Neuronal stem cell (in vitro differentiated cells): ENCODE results near the gene ELF4.

Experiments used
- DNase-seq: peaks from one replicate; pipeline ENCODE4 v3.0.0-alpha.2; 2013; ENCODE audit warnings: low spot score
- H2AFZ ChIP-seq: one replicate; pipeline ENCODE4 v1.6.1; 2013; ENCODE audit warnings: mild to moderate bottlenecking, low read length, inconsistent platforms
- H2AK5ac ChIP-seq: 2 replicates; pipeline ENCODE4 v1.6.1; 2013; ENCODE audit warnings: low read depth, mild to moderate bottlenecking, inconsistent platforms, low read length, moderate library complexity, mixed read lengths
- H2BK120ac ChIP-seq: 2 replicates; pipeline ENCODE4 v1.6.1; 2013; ENCODE audit warnings: low read depth, mild to moderate bottlenecking, inconsistent platforms, low read length, moderate library complexity, mixed read lengths
- H2BK12ac ChIP-seq: one replicate; pipeline ENCODE4 v1.6.1; 2013; ENCODE audit warnings: low read length, inconsistent platforms
- H2BK15ac ChIP-seq: 2 replicates; pipeline ENCODE4 v1.6.1; 2013; ENCODE audit warnings: mild to moderate bottlenecking, low read length, inconsistent platforms, mixed read lengths
- H2BK5ac ChIP-seq: one replicate; pipeline ENCODE4 v1.6.1; 2013; ENCODE audit warnings: inconsistent platforms, mild to moderate bottlenecking, low read length, moderate library complexity
- H3K14ac ChIP-seq: one replicate; pipeline ENCODE4 v1.6.1; 2013; ENCODE audit warnings: low read length, inconsistent platforms
- H3K18ac ChIP-seq: 2 replicates; pipeline ENCODE4 v1.6.1; 2013; ENCODE audit warnings: low read length, inconsistent platforms
- H3K23ac ChIP-seq: 2 replicates; pipeline ENCODE4 v1.6.1; 2013; ENCODE audit warnings: low read depth, mild to moderate bottlenecking, mixed read lengths, low read length, inconsistent platforms; ENCODE audit not compliant: poor library complexity
- H3K27ac ChIP-seq: replicated peaks from 3 replicates; pipeline ENCODE4 v1.5.1; 2013; ENCODE audit warnings: low read length, inconsistent platforms
- H3K27me3 ChIP-seq, 3 experiments: 2 replicates each; pipeline ENCODE4 v1.6.1; 2013; ENCODE audit warnings: low read length in 3 of 3, mild to moderate bottlenecking in 2 of 3, inconsistent platforms in 1 of 3, low read depth in 1 of 3, mixed read lengths in 1 of 3, moderate library complexity in 1 of 3; ENCODE audit not compliant: control insufficient read depth in 3 of 3, insufficient read depth in 3 of 3
- H3K36me3 ChIP-seq, 2 donors: replicated peaks in 1 of 2; 2 replicates each; pipeline ENCODE4 v1.6.1; 2013; ENCODE audit warnings: low read length in 2 of 2; ENCODE audit not compliant: control insufficient read depth in 2 of 2, insufficient read depth in 2 of 2
- H3K4ac ChIP-seq: 2 replicates; pipeline ENCODE4 v1.6.1; 2013; ENCODE audit warnings: inconsistent platforms, mild to moderate bottlenecking, low read length, moderate library complexity
- H3K4me1 ChIP-seq, 2 donors: 1 replicate in 1 of 2; 2 replicates in 1 of 2; pipeline ENCODE4 v1.6.1; 2013; ENCODE audit warnings: low read length in 2 of 2, low read depth in 1 of 2; ENCODE audit not compliant: control insufficient read depth in 2 of 2, insufficient read depth in 1 of 2
- H3K4me2 ChIP-seq: one replicate; pipeline ENCODE4 v1.6.1; 2013; ENCODE audit warnings: mild to moderate bottlenecking, low read length, inconsistent platforms; ENCODE audit not compliant: insufficient read depth, poor library complexity, severe bottlenecking
- H3K4me3 ChIP-seq, 2 donors: 2 replicates each; pipeline ENCODE4 v1.5.1; 2013; ENCODE audit warnings: low read length in 2 of 2, mild to moderate bottlenecking in 2 of 2, inconsistent platforms in 1 of 2, moderate library complexity in 1 of 2
- H3K79me1 ChIP-seq: one replicate; pipeline ENCODE4 v1.6.1; 2013; ENCODE audit warnings: low read depth, mild to moderate bottlenecking, inconsistent platforms, low read length, moderate library complexity
- H3K9ac ChIP-seq: one replicate; pipeline ENCODE4 v1.6.1; 2013; ENCODE audit warnings: mild to moderate bottlenecking, low read depth, low read length, inconsistent platforms; ENCODE audit not compliant: poor library complexity
- H3K9me3 ChIP-seq, 2 donors: replicated peaks in 1 of 2; 2 replicates each; pipeline versions ENCODE3 to v1.6.1; 2013; ENCODE audit warnings: low read length in 2 of 2, mild to moderate bottlenecking in 2 of 2, inconsistent platforms in 1 of 2, low read depth in 1 of 2, mixed read lengths in 1 of 2, moderate library complexity in 1 of 2; ENCODE audit not compliant: control insufficient read depth in 2 of 2, insufficient read depth in 1 of 2
- H4K8ac ChIP-seq: one replicate; pipeline ENCODE4 v1.6.1; 2013; ENCODE audit warnings: low read depth, mild to moderate bottlenecking, inconsistent platforms, low read length, moderate library complexity
- H4K91ac ChIP-seq: one replicate; pipeline ENCODE4 v1.6.1; 2013; ENCODE audit warnings: low read length, low read depth, mild to moderate bottlenecking, inconsistent platforms; ENCODE audit not compliant: poor library complexity
- WGBS, 2 donors: extraction: QIAGEN DNeasy Blood & Tissue Kit; methylation state at CpG; one replicate each; pipeline ENCODE4 v1.1.7; 2013; ENCODE audit warnings: missing lambda C conversion rate in 2 of 2, mixed read lengths in 1 of 2; ENCODE audit not compliant: insufficient read length in 2 of 2, insufficient replicate concordance in 1 of 2; ENCODE audit errors: extremely low coverage in 2 of 2; 5-methylcytosine and 5-hydroxymethylcytosine counted together

Gene ELF4

DNA sequence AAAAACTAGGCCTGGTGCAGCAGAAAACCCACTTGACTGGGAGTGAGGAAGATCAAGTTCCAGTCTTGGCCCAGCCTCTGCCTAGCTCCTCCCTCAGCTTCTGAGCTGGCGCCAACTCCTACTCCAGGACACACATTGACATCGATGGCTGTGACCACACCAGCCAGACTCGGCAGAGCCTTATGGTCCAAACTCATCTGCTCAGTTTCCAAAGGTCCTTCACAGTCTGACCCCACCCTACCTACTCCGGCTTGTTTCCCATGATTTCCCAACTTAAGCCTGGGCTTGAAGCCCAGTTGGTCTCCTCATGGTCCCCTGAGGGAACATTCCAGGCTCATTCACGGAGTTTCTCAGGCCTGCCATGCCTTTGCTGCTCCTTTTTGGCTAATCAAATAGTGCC is 10.1 kb downstream of the ELF4 start:
- Histone ChIP-seq H4K91ac (no peak overlapping the region), H3K4ac (no peak overlapping the region), H2AK5ac (no peak overlapping the region), H3K4me3 (no peak overlapping the region), H3K18ac (no peak overlapping the region), H3K79me1 (peaks cover 1% of the 10 kb centered on the region), H2BK5ac (no peak overlapping the region), H3K27me3 (no peaks in the 10 kb centered on the region), H2BK120ac (no peak overlapping the region), H3K9ac (no peak overlapping the region), H3K14ac (no peak overlapping the region), H3K9me3 (no peaks in the 10 kb centered on the region), H3K27ac (no peak overlapping the region), H4K8ac (no peak overlapping the region), H3K4me2 (no peak overlapping the region), H3K36me3 (no peaks in the 10 kb centered on the region), H3K4me1 (peaks cover 0 to 1% of the 10 kb centered on the region in 2 donors), H2BK12ac (no peak overlapping the region), H2BK15ac (no peak overlapping the region), H2AFZ (no peak overlapping the region), H3K23ac (no peak overlapping the region)
- no CpG with 5 or more reads among the region's 5 CpGs for WGBS, 2 donors
- DNase-seq: no peak

- Histone ChIP-seq H2BK15ac (no peak overlapping the region), H3K4me2 (no peak overlapping the region), H2BK120ac (no peak overlapping the region), H2AFZ (no peak overlapping the region), H4K91ac (no peak overlapping the region), H4K8ac (no peak overlapping the region), H2BK5ac (no peak overlapping the region), H3K18ac (no peak overlapping the region), H3K79me1 (peaks cover 1% of the 10 kb centered on the region), H3K4ac (no peak overlapping the region), H3K27me3 (no peaks in the 10 kb centered on the region), H3K9me3 (no peaks in the 10 kb centered on the region), H3K36me3 (no peaks in the 10 kb centered on the region), H3K27ac (no peak overlapping the region), H3K23ac (no peak overlapping the region), H3K4me3 (no peak overlapping the region), H3K9ac (no peak overlapping the region), H2AK5ac (no peak overlapping the region), H2BK12ac (no peak overlapping the region), H3K4me1 (no peaks in the 10 kb centered on the region), H3K14ac (no peak overlapping the region)
- no peak for DNase-seq
- WGBS, 2 donors: no CpG with 5 or more reads among the region's 5 CpGs
Observed at GRCh38 chrX:130098210-130098552, 12.1 kb downstream of the ELF4 start.

DNA sequence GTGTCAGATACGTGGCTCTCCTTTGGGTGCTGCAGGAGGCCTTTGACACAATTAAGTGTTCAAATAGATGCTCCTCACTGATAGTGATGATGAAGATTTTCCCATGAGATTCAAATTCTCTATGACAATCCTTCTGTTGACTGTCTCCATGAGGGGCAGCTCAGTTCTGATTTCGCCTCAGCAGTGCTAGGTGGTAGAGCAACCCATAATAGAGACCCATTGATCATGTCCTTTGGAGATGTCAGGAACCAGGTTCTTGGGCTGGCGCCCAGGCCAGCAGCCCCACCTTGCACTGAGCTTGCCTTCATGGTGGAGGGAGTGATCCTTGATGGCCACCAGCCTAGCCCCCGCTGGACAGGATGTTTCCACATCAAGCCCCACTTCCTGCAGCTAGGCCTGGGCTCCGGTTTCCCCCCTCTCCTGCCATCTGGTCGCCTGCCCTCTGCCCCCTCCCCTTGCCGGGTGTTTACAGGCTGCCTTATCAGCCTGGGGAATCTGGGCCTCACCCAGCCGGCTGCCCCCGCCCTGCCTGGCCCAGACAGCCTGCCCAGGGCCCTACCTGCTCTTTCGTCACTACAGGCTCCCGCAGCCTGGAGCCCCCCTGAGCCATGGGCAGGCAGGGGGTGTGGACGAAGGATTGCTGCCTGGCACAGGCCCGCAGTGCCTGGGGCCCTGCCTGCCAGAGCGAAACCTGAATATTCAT is 12.6 kb downstream of the ELF4 start:
- Histone ChIP-seq H4K8ac (no peak overlapping the region), H3K4me1 (no peaks in the 10 kb centered on the region), H3K27me3 (no peaks in the 10 kb centered on the region), H3K4me2 (no peak overlapping the region), H3K4ac (no peak overlapping the region), H3K36me3 (no peaks in the 10 kb centered on the region), H2AFZ (no peak overlapping the region), H3K14ac (no peak overlapping the region), H4K91ac (no peak overlapping the region), H3K79me1 (peaks cover 1% of the 10 kb centered on the region), H3K18ac (no peak overlapping the region), H3K9me3 (no peaks in the 10 kb centered on the region), H2BK15ac (no peak overlapping the region), H3K4me3 (no peak overlapping the region), H3K23ac (no peak overlapping the region), H3K27ac (no peak overlapping the region), H2BK5ac (no peak overlapping the region), H2BK120ac (no peak overlapping the region), H2BK12ac (no peak overlapping the region), H2AK5ac (no peak overlapping the region), H3K9ac (no peak overlapping the region)
- DNase-seq: no peak
- no CpG with 5 or more reads among the region's 14 CpGs for whole genome bisulfite sequencing, 2 donors

- no peak overlapping the region for H3K23ac ChIP-seq
- WGBS, 2 donors: no CpG with 5 or more reads among the region's 6 CpGs
Observed at GRCh38 chrX:130095249-130096030, 14.9 kb downstream of the ELF4 start.

More at GRCh38 chrX:130095249-130096030, 14.9 kb downstream of the ELF4 start:
- Histone ChIP-seq H3K18ac (no peak overlapping the region), H3K4ac (no peak overlapping the region), H2BK15ac (no peak overlapping the region), H2AK5ac (no peak overlapping the region), H2BK5ac (no peak overlapping the region), H4K91ac (no peak overlapping the region), H3K4me3 (no peak overlapping the region), H3K27ac (no peak overlapping the region), H3K4me2 (no peak overlapping the region), H2AFZ (no peak overlapping the region), H3K4me1 (no peaks in the 10 kb centered on the region), H3K9me3 (no peaks in the 10 kb centered on the region), H2BK12ac (no peak overlapping the region), H3K79me1 (peaks cover 1% of the 10 kb centered on the region), H2BK120ac (no peak overlapping the region), H3K27me3 (no peaks in the 10 kb centered on the region), H4K8ac (no peak overlapping the region), H3K9ac (no peak overlapping the region), H3K36me3 (no peaks in the 10 kb centered on the region), H3K14ac (no peak overlapping the region)
- no peak for DNase-seq
